Measurements from ENCODE around the gene MXRA8. TPM values are rescaled to one million over a fixed set of nuclear protein-coding genes. Genes with fewer than 3 reads are reported as not detected.

MXRA8 gene
- total and polyA plus RNA-seq, 9 of the 15 experiments (the other 6 are each of a cell fraction or from before 2014, with no cell fraction given): 0.66 to 11.3 (median 6.3) TPM

GRCh38 chr1:1309251-1310108 is 48.9 kb downstream of the MXRA8 start (continued):
- no peak for TF ChIP-seq ZBTB34 (CRISPR knock-in tag; IDR thresholded peaks at IDR 0.05)
- no peak for TF ChIP-seq PHF21A (IDR thresholded peaks at IDR 0.05; ENCODE audit: borderline replicate concordance, low read depth)
- TF ChIP-seq GATAD2A (IDR thresholded peaks at IDR 0.05): no peak
- peak; percentile 88 for TF ChIP-seq USF1 (CRISPR knock-in tag; IDR thresholded peaks at IDR 0.05)
- TF ChIP-seq TFE3 (CRISPR knock-in tag; IDR thresholded peaks at IDR 0.05): peak; percentile 63
- no peak for TF ChIP-seq CSDE1 (IDR thresholded peaks at IDR 0.05)
- TF ChIP-seq MYBL2 (IDR thresholded peaks at IDR 0.05; ENCODE audit: low read depth): no peak
- TF ChIP-seq MYBL2 (CRISPR knock-in tag; IDR thresholded peaks at IDR 0.05; ENCODE audit: borderline replicate concordance): 0 out of 2 replicates have a peak, but pooled peaks have one; percentile 18
- peak; percentile 47 for TF ChIP-seq MYNN (IDR thresholded peaks at IDR 0.05)
- no peak for TF ChIP-seq MYNN (CRISPR knock-in tag; IDR thresholded peaks at IDR 0.05)
- no peak for TF ChIP-seq NCOA2 (IDR thresholded peaks at IDR 0.05; ENCODE audit: partially characterized antibody in 2 of 2)
- peak; percentile 22 for TF ChIP-seq CHD1 (IDR thresholded peaks at IDR 0.05; ENCODE audit: low read length)
- no peak for TF ChIP-seq ELF2 (CRISPR knock-in tag; IDR thresholded peaks at IDR 0.05)
- 0 out of 2 replicates have a peak, but pooled peaks have one; percentile 33 for TF ChIP-seq TGIF2 (CRISPR knock-in tag; IDR thresholded peaks at IDR 0.05)
- TF ChIP-seq LCOR (CRISPR knock-in tag; IDR thresholded peaks at IDR 0.05): peak; percentile 49; the same call in 1 of the 2 replicates
- no peak for TF ChIP-seq SMARCB1 (IDR thresholded peaks at IDR 0.05; ENCODE audit: insufficient read length, low read depth)
- TF ChIP-seq RBFOX2 (IDR thresholded peaks at IDR 0.05; ENCODE audit: low read depth, low read length): peak; percentile 63
- TF ChIP-seq PATZ1 (CRISPR knock-in tag; IDR thresholded peaks at IDR 0.05; ENCODE audit: borderline replicate concordance): no peak
- TF ChIP-seq FOXM1 (IDR thresholded peaks at IDR 0.05; ENCODE audit: low read depth): no peak
- 0 out of 2 replicates have a peak, but pooled peaks have one; percentile 34 for TF ChIP-seq FOXM1 (CRISPR knock-in tag; IDR thresholded peaks at IDR 0.05; ENCODE audit: low read depth)
- no peak for TF ChIP-seq ZNF561 (CRISPR knock-in tag; conservative IDR thresholded peaks at IDR 0.05)
- peak; percentile 29 for TF ChIP-seq PRPF4 (IDR thresholded peaks at IDR 0.05; ENCODE audit: insufficient read depth, low read depth, low read length, poor library complexity, severe bottlenecking)
- 0 out of 2 replicates have a peak, but pooled peaks have one; percentile 4 for TF ChIP-seq POLR2AphosphoS5 (IDR thresholded peaks at IDR 0.05; ENCODE audit: control insufficient read depth, insufficient read depth, low read depth, low read length)
